HG02840 (cell line): ENCODE measurements around the gene MBNL1.
"Not testable (repeated sequence)": the region's sequence is repeated elsewhere in the genome, so short reads cannot be mapped to it uniquely, and the experiment has no call there.

Experiments used
- ATAC-seq: cut with Tn5 transposase; IDR thresholded peaks from one replicate; pipeline ENCODE4 v1.9.1; 2021; ENCODE audit warnings: mild to moderate bottlenecking, moderate library complexity, moderate number of reproducible peaks; ENCODE audit not compliant: unreplicated experiment, low FRiP score

MBNL1 gene

DNA sequence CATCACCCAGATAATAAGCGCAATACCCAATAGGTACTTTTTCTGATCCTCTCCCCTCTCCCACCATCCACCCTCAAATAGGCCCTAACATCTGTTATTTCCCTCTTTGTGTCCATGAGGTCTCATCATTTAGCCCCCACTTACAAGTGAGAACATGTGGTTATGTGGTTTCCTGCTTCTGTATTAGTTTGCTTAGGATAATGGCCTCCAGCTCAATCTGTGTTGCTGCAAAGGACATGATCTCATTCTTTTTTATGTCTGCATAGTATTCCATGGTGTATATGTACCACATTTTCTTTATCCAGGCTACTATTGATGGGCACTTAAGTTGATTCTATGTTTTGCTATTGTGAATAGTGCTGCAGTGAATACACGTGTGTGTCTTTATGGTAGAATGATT lies 165.4 kb downstream of the MBNL1 start:
- ATAC-seq, result no peak

GRCh38 chr3:152435210-152435609 lies 166.5 kb downstream of the MBNL1 start:
- not testable (repeated sequence) for ATAC-seq

DNA sequence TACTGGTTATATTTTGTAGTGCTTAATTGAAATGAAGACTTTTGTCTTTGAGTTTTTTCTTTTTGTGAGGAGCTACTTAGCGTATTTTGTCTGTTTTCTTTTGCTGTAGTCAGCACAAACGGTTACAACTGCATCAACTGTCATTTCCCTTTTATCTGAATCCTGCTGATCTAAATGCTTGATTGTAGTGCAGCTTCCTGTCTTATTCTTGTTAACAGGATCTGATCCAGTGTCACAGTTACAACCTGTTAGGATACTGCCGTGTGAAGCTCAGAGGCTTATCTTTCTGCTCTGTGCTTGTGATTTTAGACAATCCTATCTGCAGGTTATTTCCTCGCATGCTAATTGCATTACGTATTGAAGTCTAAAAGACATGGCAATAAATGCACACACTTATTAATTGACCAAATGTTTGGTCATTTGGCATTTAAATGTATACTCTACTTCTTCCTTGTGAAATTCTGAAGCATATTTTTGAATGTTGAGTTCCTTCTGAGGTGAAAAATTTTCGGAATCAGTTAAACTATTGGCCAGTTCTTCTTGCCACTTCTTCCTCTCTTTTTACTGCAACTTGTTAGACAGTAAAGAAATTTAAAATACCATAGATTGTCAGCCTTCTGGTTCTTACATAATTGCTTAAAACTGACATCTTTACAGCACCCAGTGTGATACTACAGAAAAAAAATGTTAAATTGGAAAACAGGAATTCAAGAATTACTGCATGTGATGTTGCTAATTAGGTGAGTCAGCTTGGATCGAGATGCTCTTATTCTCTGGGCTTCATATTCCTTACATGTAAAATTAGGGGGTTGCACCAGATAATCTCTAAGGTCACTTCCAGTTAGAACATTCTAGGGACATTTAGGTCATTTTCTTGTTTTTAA lies 168.2 kb downstream of the MBNL1 start:
- ATAC-seq, result no peak

GRCh38 chr3:152438181-152438580 lies 169.5 kb downstream of the MBNL1 start:
- ATAC-seq, result no peak

DNA sequence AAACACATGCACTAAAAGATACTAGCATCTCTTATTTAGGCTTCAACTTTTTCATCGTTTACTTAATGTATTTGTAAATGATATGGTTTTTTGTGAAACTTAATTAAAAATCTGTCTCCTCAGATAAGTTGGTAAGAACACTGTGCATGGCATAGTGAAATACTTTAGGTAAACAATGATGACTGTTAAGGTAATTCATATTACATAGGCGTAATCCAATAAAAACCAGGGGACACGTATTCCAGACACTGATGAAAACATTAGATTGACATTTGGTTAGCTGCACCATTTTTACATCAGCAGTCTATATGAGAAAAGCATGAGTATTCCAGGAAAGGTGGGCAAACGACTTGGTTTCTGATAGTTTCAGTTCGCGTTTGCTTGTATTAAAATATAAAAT lies 170.0 kb downstream of the MBNL1 start:
- no peak for ATAC-seq

DNA sequence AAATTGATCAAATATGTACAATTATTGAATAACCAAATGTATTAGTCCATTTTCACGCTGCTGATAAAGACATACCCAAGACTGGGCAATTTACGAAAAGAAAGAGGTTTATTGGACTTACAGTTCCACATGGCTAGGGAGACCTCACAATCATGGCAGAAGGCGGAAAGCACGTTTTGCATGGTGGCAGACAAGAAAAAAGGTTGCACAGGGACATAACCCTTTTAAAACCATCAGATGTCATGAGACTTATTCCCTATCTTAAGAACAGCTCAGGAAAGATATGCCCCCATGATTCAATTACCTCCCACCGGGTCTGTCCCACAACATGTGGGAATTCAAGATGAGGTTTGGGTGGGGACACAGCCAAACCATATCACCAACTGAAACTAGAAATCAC lies 171.5 kb downstream of the MBNL1 start:
- not testable (repeated sequence) for ATAC-seq

GRCh38 chr3:152443212-152444023 lies 174.7 kb downstream of the MBNL1 start:
- no peak for ATAC-seq

DNA sequence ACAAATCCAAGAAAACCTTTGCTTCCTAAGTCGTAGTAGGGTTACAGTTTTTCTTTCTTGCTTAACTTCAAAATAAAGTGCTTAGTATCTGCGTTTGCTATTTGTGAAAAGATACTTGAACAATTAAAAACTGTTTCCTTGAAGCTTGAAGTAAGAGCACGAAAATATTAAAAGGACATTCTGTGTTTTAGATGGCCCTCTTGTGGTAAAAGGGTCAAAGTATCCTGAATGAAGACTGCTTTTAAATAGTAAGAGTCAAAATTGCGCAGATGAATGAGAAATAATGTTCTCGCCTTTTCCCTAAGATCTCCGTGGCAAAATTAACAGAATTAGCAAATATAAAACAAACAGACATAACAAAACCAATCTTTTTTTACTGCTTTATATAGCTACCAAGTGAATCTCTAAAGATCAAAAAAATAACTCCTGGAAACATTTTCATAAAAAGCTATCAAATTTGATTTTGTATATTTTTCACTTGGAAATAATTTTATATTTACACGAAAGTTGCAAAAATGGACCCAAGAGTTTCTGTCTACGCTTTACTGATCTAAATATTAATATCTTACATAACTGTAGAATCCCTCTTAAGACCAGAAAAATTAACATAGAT lies 175.4 kb downstream of the MBNL1 start:
- no peak for ATAC-seq

DNA sequence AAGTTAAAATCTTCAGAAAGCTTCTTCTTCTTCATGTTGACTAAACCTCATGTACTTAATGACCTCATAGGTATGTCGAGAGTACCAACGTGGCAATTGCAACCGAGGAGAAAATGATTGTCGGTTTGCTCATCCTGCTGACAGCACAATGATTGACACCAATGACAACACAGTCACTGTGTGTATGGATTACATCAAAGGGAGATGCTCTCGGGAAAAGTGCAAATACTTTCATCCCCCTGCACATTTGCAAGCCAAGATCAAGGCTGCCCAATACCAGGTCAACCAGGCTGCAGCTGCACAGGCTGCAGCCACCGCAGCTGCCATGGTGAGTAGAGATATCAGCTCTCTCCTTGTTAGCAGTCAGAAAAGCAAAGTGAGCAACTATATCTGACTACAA lies 176.5 kb downstream of the MBNL1 start:
- no peak for ATAC-seq

DNA sequence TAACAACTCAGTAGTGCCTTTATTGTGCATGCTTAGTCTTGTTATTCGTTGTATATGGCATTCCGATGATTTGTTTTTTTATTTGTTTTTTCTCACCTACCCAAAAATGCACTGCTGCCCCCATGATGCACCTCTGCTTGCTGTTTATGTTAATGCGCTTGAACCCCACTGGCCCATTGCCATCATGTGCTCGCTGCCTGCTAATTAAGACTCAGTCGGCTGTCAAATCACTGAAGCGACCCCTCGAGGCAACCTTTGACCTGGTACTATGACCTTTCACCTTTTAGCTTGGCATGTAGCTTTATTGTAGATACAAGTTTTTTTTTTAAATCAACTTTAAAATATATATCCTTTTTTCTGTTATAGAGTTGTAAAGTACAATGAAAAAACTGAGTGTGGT lies 177.8 kb downstream of the MBNL1 start:
- ATAC-seq, result no peak

DNA sequence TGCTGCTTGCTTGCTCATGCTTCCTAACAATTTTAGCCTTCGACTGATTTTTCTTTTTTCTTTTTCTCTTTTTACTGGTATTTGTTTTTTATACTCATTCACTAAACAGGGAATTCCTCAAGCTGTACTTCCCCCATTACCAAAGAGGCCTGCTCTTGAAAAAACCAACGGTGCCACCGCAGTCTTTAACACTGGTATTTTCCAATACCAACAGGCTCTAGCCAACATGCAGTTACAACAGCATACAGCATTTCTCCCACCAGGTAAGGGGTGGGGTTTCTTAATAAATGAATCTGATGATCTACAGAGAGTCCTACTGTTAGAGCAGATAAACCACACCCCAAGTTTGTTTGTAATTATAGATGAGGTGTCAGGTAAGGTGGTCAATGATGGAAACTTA lies 178.8 kb downstream of the MBNL1 start:
- ATAC-seq, result no peak

DNA sequence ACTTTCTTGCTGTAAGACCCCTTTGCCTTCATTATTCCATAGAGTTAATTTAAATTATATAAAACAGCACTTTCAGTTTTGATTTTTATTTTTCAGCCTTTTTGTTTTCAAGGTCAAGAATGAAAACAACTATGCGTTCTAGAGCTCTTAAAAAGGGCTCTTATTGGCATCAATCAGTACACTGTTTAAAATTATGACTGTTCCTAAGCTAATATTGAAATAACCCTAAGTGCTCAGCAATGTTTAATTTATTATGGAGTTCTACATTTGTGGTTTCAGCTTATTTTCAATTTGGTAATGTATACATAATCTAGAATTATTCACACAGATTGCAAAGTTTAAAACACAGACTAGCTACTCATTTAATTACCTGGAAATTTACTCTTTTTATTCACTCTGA lies 179.4 kb downstream of the MBNL1 start:
- no peak for ATAC-seq

DNA sequence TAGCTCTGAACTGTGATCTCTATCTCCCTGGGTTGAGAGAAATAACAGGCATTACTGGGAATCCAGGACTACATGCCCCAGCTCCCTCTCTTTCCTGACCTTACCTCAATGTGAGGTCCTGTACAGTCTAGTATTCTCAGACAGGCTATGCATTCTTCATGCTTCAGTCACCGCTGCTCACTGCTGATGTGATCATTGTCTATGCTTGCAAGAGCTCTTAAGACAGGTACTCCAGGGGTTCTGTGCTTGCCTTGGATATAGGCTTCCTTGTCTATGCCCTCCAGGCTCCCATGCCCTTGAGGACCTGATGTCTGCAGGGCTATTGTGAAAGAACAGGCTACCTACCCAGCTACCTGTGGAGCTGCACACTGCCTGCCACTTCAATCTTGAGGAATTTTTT lies 183.6 kb downstream of the MBNL1 start:
- no peak for ATAC-seq

DNA sequence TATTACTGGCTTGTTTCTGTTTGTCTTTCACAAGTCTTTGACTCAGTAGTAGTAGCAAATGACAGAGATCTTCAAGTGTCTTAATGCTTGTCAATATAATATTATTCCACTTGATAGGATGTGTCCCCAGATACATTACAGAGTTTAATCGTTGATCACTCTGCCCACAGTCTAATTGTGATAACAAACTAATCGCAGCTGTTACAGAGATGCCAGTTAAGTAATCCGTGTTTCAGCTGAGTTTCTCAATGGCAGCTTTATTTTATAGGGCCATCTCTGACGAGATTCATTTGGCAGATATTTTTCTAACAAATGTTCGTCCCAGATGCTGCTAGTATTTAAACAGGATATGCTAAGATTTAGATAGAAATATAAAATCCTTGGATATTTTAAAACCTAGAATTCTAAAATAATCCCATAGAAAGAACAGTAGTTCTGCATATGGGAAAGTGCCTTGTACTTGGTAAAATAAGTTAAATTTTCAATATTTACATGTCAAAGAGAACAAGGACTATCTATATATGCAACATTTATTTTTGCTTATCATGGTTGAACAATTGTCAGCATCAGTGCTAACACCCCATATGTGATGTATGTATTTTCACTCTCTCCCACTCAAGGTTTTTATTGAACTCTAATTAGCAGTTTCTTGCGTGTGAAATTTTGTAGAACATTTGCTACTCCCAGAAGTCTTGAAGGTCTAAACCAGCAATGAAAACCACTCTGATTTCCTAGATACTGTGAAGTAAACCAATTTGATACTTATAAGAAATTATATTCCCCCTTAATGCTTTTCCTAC lies 185.5 kb downstream of the MBNL1 start:
- ATAC-seq, result no peak

DNA sequence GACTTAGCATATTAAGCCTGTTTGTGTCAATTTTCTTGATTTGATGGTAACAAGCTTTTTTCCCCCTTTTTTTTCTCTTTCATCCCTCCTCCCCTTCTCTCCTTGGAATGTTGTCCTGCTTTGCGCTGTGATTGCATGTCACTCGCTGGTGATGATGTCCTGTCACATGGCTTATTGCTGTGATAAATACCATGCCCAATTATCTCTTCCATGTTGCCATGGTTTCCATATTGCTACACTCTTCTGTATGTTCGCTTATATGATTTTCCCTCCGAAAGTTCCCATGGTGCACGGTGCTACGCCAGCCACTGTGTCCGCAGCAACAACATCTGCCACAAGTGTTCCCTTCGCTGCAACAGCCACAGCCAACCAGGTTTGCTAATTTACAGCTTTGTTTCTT lies 187.3 kb downstream of the MBNL1 start:
- ATAC-seq, result no peak

DNA sequence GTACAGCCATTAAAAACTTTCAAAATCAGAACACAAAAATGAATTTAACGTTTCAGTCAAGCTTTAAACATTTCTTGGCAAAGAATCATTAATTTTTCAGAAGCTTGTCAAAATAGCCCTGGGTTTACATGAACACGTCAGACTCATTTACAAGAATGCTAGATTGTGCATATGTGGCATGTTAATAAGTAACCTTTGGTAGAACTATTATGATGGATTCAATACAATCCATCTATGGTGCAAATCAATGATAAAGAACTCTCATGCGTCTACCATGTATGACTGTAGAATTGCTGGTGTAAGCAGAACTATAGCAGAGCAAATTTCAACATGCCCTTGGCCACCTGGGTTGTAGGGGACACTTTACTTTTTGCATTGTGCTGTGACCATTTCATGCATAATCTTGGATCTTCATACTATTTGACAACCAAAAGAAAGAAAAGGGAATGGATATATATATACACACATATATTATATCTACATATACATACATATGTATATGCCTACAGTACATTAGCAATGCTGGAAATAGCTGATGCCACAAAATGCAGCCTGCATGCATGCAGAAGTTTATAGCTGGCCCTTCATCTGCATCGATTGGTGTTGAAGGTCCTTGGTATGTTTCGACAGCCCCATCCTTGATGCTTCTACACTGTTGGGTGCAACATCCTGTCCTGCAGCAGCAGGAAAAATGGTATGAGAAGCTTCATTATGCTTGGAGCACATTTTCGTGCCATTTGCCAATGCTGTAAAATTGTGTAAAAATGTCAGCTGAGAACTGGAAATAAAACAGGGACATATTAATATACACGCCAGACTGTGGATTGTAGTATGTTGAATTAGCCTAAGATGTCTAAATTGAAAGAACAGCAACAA lies 189.0 kb downstream of the MBNL1 start:
- ATAC-seq, result no peak

DNA sequence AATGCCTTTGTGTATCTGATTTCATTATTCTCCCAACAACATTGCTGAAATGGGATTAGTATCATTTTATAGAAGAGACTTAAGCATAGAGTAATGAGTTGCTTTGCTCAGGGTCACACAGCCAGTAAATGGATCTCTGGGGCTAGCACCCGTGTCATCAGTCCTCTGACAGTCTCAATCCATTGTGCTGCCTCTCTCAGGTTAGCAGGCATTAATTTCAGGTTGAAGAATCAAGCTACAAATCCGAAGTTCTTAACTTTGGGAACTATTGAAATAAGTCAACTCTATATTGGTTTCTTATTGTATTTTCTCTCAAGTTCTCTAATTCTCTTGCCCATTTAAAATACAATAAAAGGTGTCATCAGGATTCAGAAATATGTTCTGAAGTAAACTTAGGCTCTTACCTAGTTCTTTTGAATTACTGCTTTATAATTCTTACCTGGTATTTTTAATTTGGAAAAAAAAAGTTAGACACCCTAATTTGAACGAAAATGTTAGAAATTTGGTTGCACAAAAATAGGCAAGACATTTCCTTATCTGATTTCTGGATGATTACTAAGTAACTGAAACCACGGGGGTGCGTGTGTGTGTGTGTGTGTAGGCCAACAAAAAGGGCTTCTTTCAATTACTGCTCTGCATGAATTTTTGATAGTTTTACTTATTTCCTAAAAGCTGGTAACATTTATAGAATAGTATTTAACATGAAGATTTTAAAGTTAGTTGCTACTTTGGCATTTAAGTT lies 189.8 kb downstream of the MBNL1 start:
- ATAC-seq, result no peak

DNA sequence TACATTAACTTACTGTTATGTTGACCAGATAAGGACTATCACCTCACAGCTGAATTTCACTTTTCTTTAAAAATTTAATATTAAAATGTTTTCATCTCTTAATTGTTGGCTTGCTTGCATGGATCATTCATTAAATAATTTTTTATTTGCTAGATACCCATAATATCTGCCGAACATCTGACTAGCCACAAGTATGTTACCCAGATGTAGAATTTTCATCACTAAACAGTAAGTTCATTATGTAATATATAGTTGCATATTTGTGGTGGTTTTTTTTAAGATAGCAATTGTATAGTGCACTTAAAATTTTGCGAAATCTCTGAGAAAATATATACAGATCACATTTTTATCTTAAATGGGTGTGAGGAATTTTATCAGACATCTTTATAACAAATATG lies 190.4 kb downstream of the MBNL1 start:
- no peak for ATAC-seq

GRCh38 chr3:152459572-152459971 lies 190.8 kb downstream of the MBNL1 start:
- ATAC-seq, result no peak
